Stimulated activated CD4-positive, alpha-beta T cell treated with anti-CD3 and anti-CD28 coated beads, Interleukin-15, amount 100 ng/mL, for 48 hours (primary cell): Measurements from ENCODE around the gene NOTCH1.

Experiments used
- DNase-seq, 2 donors: peaks; one replicate each; pipeline ENCODE4 v3.0.0-alpha.2; 2020; ENCODE audit warnings: low read depth in 2 of 2

NOTCH1 gene

GRCh38 chr9:136517012-136517743 is 28.7 kb downstream of the NOTCH1 start:
- DNase-seq, result no peak

- DNase-seq, result no peak
Observed at GRCh38 chr9:136516191-136516654, 29.6 kb downstream of the NOTCH1 start.

GRCh38 chr9:136515276-136515675 is 30.6 kb downstream of the NOTCH1 start:
- DNase-seq, result no peak

- DNase-seq, result no peak
Observed at GRCh38 chr9:136514022-136514714, 31.7 kb downstream of the NOTCH1 start.

- no peak for DNase-seq
Observed at GRCh38 chr9:136513191-136513590, 32.7 kb downstream of the NOTCH1 start.

- DNase-seq, result peak in 1 of 2 donors; percentile 19
Observed at GRCh38 chr9:136512651-136513071, 33.2 kb downstream of the NOTCH1 start.

- no peak for DNase-seq
Observed at GRCh38 chr9:136511670-136512592, 33.9 kb downstream of the NOTCH1 start.

GRCh38 chr9:136511144-136511669 is 34.6 kb downstream of the NOTCH1 start:
- DNase-seq, result no peak

- no peak for DNase-seq
Observed at GRCh38 chr9:136510561-136510960, 35.3 kb downstream of the NOTCH1 start.

- no peak for DNase-seq
Observed at GRCh38 chr9:136509549-136509948, 36.3 kb downstream of the NOTCH1 start.

- DNase-seq, result no peak
Observed at GRCh38 chr9:136508729-136509500, 36.9 kb downstream of the NOTCH1 start.

- DNase-seq, result no peak
Observed at GRCh38 chr9:136507992-136508375, 37.9 kb downstream of the NOTCH1 start.

- no peak for DNase-seq
Observed at GRCh38 chr9:136507221-136507991, 38.4 kb downstream of the NOTCH1 start.

GRCh38 chr9:136506425-136506824 is 39.4 kb downstream of the NOTCH1 start:
- no peak for DNase-seq

- DNase-seq, result no peak
Observed at GRCh38 chr9:136505406-136506403, 40.1 kb downstream of the NOTCH1 start.

GRCh38 chr9:136504512-136505348 is 41.1 kb downstream of the NOTCH1 start:
- no peak for DNase-seq

GRCh38 chr9:136502940-136503550 is 42.8 kb downstream of the NOTCH1 start:
- no peak for DNase-seq

- no peak for DNase-seq
Observed at GRCh38 chr9:136502196-136502595, 43.7 kb downstream of the NOTCH1 start.
